Loucy (cell line): ENCODE results near the gene NRG3.

Source experiments
- H2AFZ ChIP-seq: fragments of 200-600 bp; sonication (generic); 2 replicates; pipeline ENCODE4 v1.6.0; 2016; ENCODE audit warnings: antibody characterized with exemption, mild to moderate bottlenecking, low read length, moderate library complexity
- H3F3A ChIP-seq: fragments of 200-600 bp; 2 replicates; pipeline ENCODE4 v1.6.0; 2016; ENCODE audit warnings: antibody characterized with exemption, low read depth, mild to moderate bottlenecking
- H3K27me3 ChIP-seq: fragments of 200-600 bp; sonication (generic); 2 replicates; pipeline ENCODE4 v1.6.1; 2014; ENCODE audit warnings: low read length, mild to moderate bottlenecking; ENCODE audit not compliant: insufficient read depth, poor library complexity, severe bottlenecking
- H3K36me3 ChIP-seq: fragments of 200-600 bp; sonication (generic); 2 replicates; pipeline ENCODE4 v1.6.1; 2016; ENCODE audit warnings: low read length; ENCODE audit not compliant: insufficient read depth
- H3K4me1 ChIP-seq: fragments of 200-600 bp; sonication (generic); 2 replicates; pipeline ENCODE4 v1.5.1; 2014; ENCODE audit warnings: low read length, mild to moderate bottlenecking; ENCODE audit not compliant: insufficient read depth, poor library complexity, severe bottlenecking
- H3K4me2 ChIP-seq: fragments of 200-600 bp; sonication (generic); 2 replicates; pipeline ENCODE4 v1.6.0; 2014; ENCODE audit warnings: antibody characterized with exemption, low read length, low read depth, mild to moderate bottlenecking; ENCODE audit not compliant: poor library complexity, severe bottlenecking
- H3K4me3 ChIP-seq: fragments of 200-600 bp; sonication (generic); 2 replicates; pipeline ENCODE4 v1.5.1; 2014; ENCODE audit warnings: low read length, mild to moderate bottlenecking, mixed read lengths; ENCODE audit not compliant: poor library complexity, severe bottlenecking
- H3K79me2 ChIP-seq: fragments of 200-600 bp; sonication (generic); 2 replicates; pipeline ENCODE4 v1.6.1; 2014; ENCODE audit warnings: low read length; ENCODE audit not compliant: insufficient read depth
- H3K9ac ChIP-seq: fragments of 200-600 bp; sonication (generic); 2 replicates; pipeline ENCODE4 v1.6.0; 2014; ENCODE audit warnings: mild to moderate bottlenecking, low read depth, low read length, moderate library complexity; ENCODE audit not compliant: poor library complexity, severe bottlenecking
- H3K9me2 ChIP-seq: fragments of 200-600 bp; sonication (generic); replicated peaks from 2 replicates; pipeline ENCODE4 v1.6.1; 2016; ENCODE audit warnings: low read depth, low read length, mixed read lengths
- H3K9me3 ChIP-seq: fragments of 200-600 bp; sonication (generic); 2 replicates; pipeline ENCODE4 v1.6.1; 2014; ENCODE audit warnings: mild to moderate bottlenecking, antibody characterized with exemption, low read length, low read depth; ENCODE audit not compliant: insufficient read depth
- H4K20me1 ChIP-seq: fragments of 200-600 bp; sonication (generic); 2 replicates; pipeline ENCODE4 v1.6.0; 2014; ENCODE audit warnings: antibody characterized with exemption, low read length, mild to moderate bottlenecking; ENCODE audit not compliant: insufficient read depth, poor library complexity, severe bottlenecking
- CTCF ChIP-seq: fragments of 200-600 bp; sonication (generic); conservative IDR thresholded peaks from 2 replicates; pipeline ENCODE4 v1.5.1; 2014; ENCODE audit warnings: mild to moderate bottlenecking, antibody characterized with exemption, low read length
- EZH2phosphoT487 ChIP-seq: fragments of 200-600 bp; IDR thresholded peaks from 2 replicates; pipeline ENCODE4 v1.6.1; 2018; ENCODE audit warnings: antibody characterized with exemption, mild to moderate bottlenecking, moderate library complexity, borderline replicate concordance

The NRG3 gene

GRCh38 chr10:82464966-82465365, 590.0 kb downstream of the NRG3 start:
- Histone ChIP-seq H3K4me1 (no peaks in the 10 kb centered on the region), H3K4me2 (no peak overlapping the region), H4K20me1 (no peaks in the 10 kb centered on the region), H3K79me2 (no peaks in the 10 kb centered on the region), H3K9me3 (no peaks in the 10 kb centered on the region), H3K36me3 (no peaks in the 10 kb centered on the region), H3K27me3 (no peaks in the 10 kb centered on the region), H3K9ac (no peak overlapping the region), H2AFZ (no peak overlapping the region), H3K9me2 (no peaks in the 10 kb centered on the region), H3K4me3 (no peak overlapping the region), H3F3A (no peaks in the 10 kb centered on the region)
- TF ChIP-seq CTCF (no peak), EZH2phosphoT487 (no peak)

GRCh38 chr10:82468453-82468852, 593.5 kb downstream of the NRG3 start:
- Histone ChIP-seq H3K9ac (no peak overlapping the region), H3K4me3 (no peak overlapping the region), H3F3A (no peaks in the 10 kb centered on the region), H3K4me2 (no peak overlapping the region), H3K9me2 (no peaks in the 10 kb centered on the region), H3K9me3 (no peaks in the 10 kb centered on the region), H3K4me1 (no peaks in the 10 kb centered on the region), H3K27me3 (no peaks in the 10 kb centered on the region), H2AFZ (no peak overlapping the region), H3K79me2 (no peaks in the 10 kb centered on the region), H4K20me1 (no peaks in the 10 kb centered on the region), H3K36me3 (no peaks in the 10 kb centered on the region)
- TF ChIP-seq EZH2phosphoT487 (no peak), CTCF (no peak)

GRCh38 chr10:82472406-82473335, 597.7 kb downstream of the NRG3 start:
- no peak overlapping the region for H3K4me3 ChIP-seq
- no peaks in the 10 kb centered on the region for H3K9me2 ChIP-seq
- H3K4me2 ChIP-seq, result no peak overlapping the region
- no peaks in the 10 kb centered on the region for H3K9me3 ChIP-seq
- H3K36me3 ChIP-seq, result no peaks in the 10 kb centered on the region
- H3K27me3 ChIP-seq, result no peaks in the 10 kb centered on the region
- no peaks in the 10 kb centered on the region for H4K20me1 ChIP-seq
- TF ChIP-seq EZH2phosphoT487 (no peak), CTCF (no peak)
- H3K4me1 ChIP-seq, result no peaks in the 10 kb centered on the region
- H2AFZ ChIP-seq, result no peak overlapping the region
- no peaks in the 10 kb centered on the region for H3F3A ChIP-seq
- H3K79me2 ChIP-seq, result no peaks in the 10 kb centered on the region
- H3K9ac ChIP-seq, result no peak overlapping the region
